BJ (cell line): ENCODE measurements around the gene MASP2. TPM values are rescaled to one million over a fixed set of nuclear protein-coding genes. Genes with fewer than 3 reads are reported as not detected.

Experiments
- CTCF ChIA-PET: fragments of 350-600 bp; formaldehyde crosslinking; extraction: SDS; loops from one replicate; lab custom pipeline; 2021; ENCODE audit warnings: antibody characterized with exemption, inconsistent platforms; lab: Yijun Ruan, JAX
- POLR2A ChIA-PET: fragments of 300-600 bp; sonication (Branson Sonifier 250); formaldehyde crosslinking; extraction: SDS; loops from one replicate; lab custom pipeline; 2021; ENCODE audit warnings: antibody characterized with exemption; lab: Charles Lee
- DNase-seq: peaks from one replicate; pipeline ENCODE4 v3.0.0-alpha.2; 2011; ENCODE audit warnings: low read depth
- H3K27me3 ChIP-seq: 2 replicates; pipeline ENCODE4 v1.6.0; 2011; ENCODE audit warnings: low read length; ENCODE audit not compliant: control insufficient read depth, insufficient read depth
- H3K36me3 ChIP-seq: 2 replicates; pipeline ENCODE4 v1.5.1; 2011; ENCODE audit warnings: low read length; ENCODE audit not compliant: control insufficient read depth, insufficient read depth
- H3K4me3 ChIP-seq: 2 replicates; pipeline ENCODE4 v1.5.1; 2011; ENCODE audit warnings: low read depth, mild to moderate bottlenecking, control low read depth, low read length
- polyA plus RNA-seq: library from polyadenylated mRNA; depleted of rRNA; stranded (reverse); fragments of >200 nt; gene quantifications from 2 replicates; pipeline ENCODE4 v1.2.3, GENCODE V29; 2011
- TF ChIP-seq, protein P1 (sequence below): IDR thresholded peaks from 2 replicates; pipeline ENCODE4 v1.5.1; 2011; ENCODE audit warnings: low read depth, mild to moderate bottlenecking, control low read depth, inconsistent platforms, low read length, moderate library complexity; ENCODE audit not compliant: insufficient read depth

MASP2 gene
- polyA plus RNA-seq, 1 experiment: not detected

DNA sequence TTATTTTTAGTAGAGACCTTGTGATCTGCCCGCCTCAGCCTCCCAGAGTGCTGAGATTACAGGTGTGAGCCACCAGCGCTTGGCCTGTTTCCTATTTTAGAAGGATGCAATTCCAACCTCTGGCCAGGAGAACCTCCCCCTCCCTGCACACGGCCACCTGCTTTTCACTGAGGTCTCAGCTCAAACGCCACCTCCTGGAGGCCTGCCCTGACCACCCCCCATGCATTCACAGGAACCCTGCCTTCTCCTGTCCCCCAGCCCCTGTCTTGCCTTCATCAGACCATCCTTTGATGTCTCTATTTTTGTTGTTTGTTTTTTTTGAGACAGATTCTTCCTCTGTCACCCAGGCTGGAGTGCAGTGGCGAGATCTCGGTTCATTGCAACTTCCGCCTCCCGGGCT lies 10.4 kb upstream of the MASP2 start:
- ChIA-PET POLR2A (no interaction called here), CTCF (interaction anchor here (2.3 kb wide), 1 partner anchor 20 kb away, joined by 11 read pairs; no protein-coding TSS in a partner anchor)
- TF ChIP-seq, protein P1, sequence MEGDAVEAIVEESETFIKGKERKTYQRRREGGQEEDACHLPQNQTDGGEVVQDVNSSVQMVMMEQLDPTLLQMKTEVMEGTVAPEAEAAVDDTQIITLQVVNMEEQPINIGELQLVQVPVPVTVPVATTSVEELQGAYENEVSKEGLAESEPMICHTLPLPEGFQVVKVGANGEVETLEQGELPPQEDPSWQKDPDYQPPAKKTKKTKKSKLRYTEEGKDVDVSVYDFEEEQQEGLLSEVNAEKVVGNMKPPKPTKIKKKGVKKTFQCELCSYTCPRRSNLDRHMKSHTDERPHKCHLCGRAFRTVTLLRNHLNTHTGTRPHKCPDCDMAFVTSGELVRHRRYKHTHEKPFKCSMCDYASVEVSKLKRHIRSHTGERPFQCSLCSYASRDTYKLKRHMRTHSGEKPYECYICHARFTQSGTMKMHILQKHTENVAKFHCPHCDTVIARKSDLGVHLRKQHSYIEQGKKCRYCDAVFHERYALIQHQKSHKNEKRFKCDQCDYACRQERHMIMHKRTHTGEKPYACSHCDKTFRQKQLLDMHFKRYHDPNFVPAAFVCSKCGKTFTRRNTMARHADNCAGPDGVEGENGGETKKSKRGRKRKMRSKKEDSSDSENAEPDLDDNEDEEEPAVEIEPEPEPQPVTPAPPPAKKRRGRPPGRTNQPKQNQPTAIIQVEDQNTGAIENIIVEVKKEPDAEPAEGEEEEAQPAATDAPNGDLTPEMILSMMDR: no peak
- H3K4me3 ChIP-seq: no peak overlapping the region
- H3K36me3 ChIP-seq: peaks cover 17% of the 10 kb centered on the region
- no peak for DNase-seq
- H3K27me3 ChIP-seq: no peaks in the 10 kb centered on the region

DNA sequence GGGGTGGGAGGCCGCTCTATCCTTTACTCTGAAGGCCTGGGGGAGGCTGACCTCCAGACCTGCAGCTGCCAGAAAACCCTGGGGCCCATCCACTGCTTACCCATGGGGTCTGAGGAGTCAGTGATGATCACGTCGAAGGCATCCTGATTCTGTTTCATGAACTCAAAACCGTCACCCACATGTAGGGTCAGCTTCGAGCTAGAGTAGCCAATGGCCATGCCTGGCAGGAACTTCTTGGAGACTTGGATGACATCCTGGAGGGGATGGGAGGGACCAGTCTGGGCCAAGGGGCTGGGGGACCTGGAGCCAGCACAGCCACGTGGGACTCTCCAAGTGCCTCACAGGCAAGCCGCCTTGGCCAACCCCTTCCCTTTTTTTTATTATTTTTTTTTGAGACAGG lies 9.5 kb upstream of the MASP2 start:
- POLR2A ChIA-PET: no interaction called here

DNA sequence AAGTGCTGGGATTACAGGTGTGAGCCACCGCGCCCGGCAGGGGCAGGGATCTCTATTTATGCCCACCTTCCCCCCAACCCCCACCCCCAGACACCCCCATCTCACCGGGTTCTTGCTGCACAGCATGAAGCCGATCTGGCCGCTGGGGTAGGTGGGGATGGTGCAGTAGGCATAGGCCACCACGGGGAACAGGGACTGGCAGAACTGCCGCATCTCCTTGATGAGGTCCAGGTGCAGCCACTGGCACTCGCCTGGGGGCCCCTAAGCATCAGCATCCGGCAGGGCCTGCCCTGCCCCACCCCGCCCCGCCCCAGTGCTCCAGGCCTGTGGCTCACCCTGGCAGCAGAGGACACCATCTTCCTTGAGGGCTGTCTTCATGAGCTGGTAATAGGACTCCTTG lies 8.6 kb upstream of the MASP2 start:
- POLR2A ChIA-PET: interaction anchor here (0.6 kb wide), 1 partner anchor 77 kb away, joined by 7 read pairs; no protein-coding TSS in a partner anchor
- Histone ChIP-seq H3K36me3 (peaks cover 17% of the 10 kb centered on the region), H3K4me3 (no peak overlapping the region), H3K27me3 (no peaks in the 10 kb centered on the region)
- CTCF ChIA-PET: interaction anchor here (0.8 kb wide), 1 partner anchor 18 kb away, joined by 3 read pairs; no protein-coding TSS in a partner anchor
- no peak for DNase-seq
- TF ChIP-seq, protein P1: no peak

More for the DNA sequence above, 9.5 kb upstream of the MASP2 start:
- DNase-seq: no peak
- CTCF ChIA-PET: interaction anchor here (2.3 kb wide), 1 partner anchor 19 kb away, joined by 11 read pairs; no protein-coding TSS in a partner anchor
- TF ChIP-seq, protein P1: no peak
- Histone ChIP-seq H3K27me3 (no peaks in the 10 kb centered on the region), H3K4me3 (no peak overlapping the region), H3K36me3 (peaks cover 17% of the 10 kb centered on the region)

DNA sequence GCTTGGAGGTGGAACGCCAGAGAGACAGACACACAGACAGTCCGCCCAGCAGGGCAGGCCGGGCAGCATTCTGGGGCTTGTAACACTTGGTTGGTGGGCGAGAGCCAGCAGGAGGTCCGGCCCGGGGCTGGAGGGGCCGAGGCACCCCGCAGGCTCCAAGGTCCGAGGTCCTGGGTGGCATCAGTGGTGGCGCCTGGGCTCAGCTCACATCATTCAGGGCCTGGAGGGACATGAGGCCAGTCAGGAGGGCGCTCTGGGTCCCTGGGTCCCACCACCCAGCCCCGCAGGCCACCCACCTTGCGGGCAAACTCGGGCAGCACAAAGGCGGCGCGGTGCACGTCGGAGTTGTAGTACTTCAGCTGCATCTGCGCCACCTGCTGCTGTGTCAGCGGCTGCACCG lies 7.6 kb upstream of the MASP2 start:
- TF ChIP-seq, protein P1: no peak
- ChIA-PET CTCF (interaction anchor here (2.2 kb wide), 1 partner anchor 17 kb away, joined by 6 read pairs; no protein-coding TSS in a partner anchor), POLR2A (no interaction called here)
- DNase-seq: no peak
- no peak overlapping the region for H3K4me3 ChIP-seq
- peaks cover 17% of the 10 kb centered on the region for H3K36me3 ChIP-seq
- H3K27me3 ChIP-seq: no peaks in the 10 kb centered on the region

DNA sequence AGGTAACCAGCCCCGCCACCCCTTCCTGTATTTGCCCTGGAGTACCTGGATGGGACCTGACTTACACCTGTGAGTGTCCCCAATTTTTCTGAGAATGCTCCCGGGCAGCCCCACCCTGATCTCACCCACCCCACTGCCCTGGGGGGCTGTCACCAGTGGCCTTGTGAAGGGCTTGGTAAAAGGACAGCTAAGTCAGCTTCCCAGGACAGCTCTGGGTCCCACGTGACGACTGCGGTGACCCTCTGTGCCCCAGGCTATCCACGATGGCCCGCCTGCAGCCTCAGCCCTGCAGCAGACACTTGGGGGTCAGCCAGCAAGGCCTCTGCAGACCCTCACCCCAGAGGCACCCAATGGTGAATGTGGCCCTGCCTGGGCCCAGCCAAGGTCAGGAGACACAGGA lies 7.1 kb upstream of the MASP2 start:
- TF ChIP-seq, protein P1: no peak
- Histone ChIP-seq H3K4me3 (no peak overlapping the region), H3K36me3 (peaks cover 17% of the 10 kb centered on the region), H3K27me3 (no peaks in the 10 kb centered on the region)
- CTCF ChIA-PET: interaction anchor here (2.2 kb wide), 1 partner anchor 16 kb away, joined by 6 read pairs; no protein-coding TSS in a partner anchor
- DNase-seq: no peak
- POLR2A ChIA-PET: no interaction called here
